Thyroid gland (tissue), 4 donors: Measurements from ENCODE around the gene BMP6.

Experiments used
- POLR2A ChIP-seq, 2 donors: fragments of 450-650 bp; IDR thresholded peaks; one replicate each; pipeline ENCODE4 v1.6.1; 2017; ENCODE audit warnings: antibody characterized with exemption in 2 of 2, mild to moderate bottlenecking in 2 of 2, moderate library complexity in 1 of 2
- TF ChIP-seq, protein P1 (sequence below), 6 experiments: fragments of 200-600 bp in 3 of 6; fragments of 450-650 bp in 3 of 6; sonication (generic) in 3 of 6; IDR thresholded peaks; one replicate each; pipeline ENCODE4 v1.5.1; 2016 to 2019; ENCODE audit warnings: antibody characterized with exemption in 6 of 6, mild to moderate bottlenecking in 2 of 6, inconsistent platforms in 1 of 6, moderate library complexity in 1 of 6

DNA sequence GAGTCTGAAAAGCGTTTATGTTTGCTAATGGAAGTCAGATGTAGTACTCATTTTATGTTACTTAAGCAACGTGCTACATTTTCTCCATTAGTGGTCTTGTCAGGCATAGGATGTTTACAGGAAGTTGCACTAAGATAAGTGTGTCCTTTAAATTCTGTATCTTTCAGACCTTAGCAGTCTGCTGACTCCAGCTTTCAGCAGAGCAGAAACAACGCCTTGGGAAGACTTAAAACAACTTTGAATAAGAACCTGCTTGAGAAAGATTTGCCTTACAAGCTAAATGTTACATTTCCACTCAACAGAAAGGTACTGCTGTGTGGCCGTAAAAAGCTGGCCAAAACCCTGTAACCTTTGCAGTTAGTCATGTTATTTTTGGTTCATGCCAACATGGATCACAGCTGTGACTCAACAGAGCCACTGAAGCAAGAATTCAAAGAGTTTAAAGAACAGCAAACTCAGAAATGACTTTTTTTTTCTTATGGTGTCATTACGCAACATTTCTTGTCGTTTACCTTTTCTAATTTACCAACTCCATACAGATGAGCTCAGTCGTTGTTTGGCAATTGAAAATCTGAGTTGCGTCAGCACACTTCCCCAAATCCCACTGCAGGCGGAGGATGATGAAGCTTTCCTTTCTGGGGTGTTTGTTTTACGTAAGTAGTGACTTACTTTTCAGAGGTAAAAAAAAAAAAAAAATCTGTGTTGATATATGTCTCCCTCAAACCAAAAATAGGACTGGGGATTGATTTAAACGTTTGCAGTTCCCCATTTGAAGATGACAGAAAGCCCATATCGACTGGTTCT is 27.9 kb upstream of the BMP6 start:
- TF ChIP-seq, protein P1, sequence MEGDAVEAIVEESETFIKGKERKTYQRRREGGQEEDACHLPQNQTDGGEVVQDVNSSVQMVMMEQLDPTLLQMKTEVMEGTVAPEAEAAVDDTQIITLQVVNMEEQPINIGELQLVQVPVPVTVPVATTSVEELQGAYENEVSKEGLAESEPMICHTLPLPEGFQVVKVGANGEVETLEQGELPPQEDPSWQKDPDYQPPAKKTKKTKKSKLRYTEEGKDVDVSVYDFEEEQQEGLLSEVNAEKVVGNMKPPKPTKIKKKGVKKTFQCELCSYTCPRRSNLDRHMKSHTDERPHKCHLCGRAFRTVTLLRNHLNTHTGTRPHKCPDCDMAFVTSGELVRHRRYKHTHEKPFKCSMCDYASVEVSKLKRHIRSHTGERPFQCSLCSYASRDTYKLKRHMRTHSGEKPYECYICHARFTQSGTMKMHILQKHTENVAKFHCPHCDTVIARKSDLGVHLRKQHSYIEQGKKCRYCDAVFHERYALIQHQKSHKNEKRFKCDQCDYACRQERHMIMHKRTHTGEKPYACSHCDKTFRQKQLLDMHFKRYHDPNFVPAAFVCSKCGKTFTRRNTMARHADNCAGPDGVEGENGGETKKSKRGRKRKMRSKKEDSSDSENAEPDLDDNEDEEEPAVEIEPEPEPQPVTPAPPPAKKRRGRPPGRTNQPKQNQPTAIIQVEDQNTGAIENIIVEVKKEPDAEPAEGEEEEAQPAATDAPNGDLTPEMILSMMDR (IDR thresholded peaks at IDR 0.05): no peak
- no peak for TF ChIP-seq POLR2A (IDR thresholded peaks at IDR 0.05)
